ENCODE measurements around the gene FLT4.
A peak's percentile ranks its signal among the peaks of the same experiment; 100 is the strongest.

The FLT4 gene

DNA sequence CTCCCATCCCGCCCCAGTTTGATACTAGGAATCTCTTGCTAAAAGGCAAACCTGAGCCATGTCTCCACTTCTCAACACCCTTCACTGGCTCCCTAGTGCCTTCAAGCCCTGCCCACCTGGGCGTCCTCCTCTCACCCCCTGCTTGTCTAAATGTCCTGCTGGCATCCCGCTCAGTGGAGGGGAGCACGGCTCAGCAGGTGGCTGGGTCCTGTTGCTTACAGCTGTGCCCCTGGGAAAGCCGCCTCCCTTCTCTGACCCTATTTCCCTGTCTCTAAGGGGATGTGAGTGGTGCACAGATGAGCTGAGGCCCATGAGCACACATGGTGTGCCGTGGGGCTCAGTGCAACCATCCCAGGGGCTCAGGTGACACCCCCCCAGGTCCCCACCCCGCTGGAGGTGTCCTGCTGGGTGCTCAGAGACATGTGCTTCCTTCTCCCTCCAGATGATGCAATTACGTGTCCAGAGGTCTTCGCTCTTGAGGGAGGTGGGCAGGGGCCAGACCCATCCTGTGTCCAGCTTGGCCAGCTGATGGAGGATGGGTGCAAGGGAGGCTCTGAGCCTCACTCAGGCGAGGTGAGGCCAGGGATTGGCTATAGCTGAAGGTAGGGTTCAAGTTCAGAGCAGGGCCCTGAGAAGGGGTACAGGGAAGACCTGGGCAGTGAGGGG lies 24.1 kb downstream of the FLT4 start:
- DNase-seq, result no peak

DNA sequence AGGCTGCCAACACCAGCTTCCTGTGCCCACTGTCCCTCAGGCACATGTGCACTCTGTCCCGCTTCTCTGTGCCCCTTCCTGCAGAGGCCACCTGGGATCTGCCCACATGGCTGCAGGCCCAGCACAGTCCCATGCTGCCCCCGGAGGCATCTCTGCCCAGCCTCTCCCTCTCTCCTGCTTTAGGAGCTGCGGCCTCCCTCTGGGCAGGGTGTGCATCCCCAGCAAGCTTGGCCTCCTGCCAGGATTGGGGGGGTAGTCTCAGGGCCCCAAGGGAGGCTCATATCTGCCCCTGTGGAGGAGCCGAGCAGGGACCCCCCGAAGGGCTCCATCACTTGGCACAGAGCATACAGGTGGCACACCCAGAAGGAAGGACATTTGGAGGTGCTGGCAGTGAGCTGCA lies 24.8 kb downstream of the FLT4 start:
- DNase-seq, result no peak

DNA sequence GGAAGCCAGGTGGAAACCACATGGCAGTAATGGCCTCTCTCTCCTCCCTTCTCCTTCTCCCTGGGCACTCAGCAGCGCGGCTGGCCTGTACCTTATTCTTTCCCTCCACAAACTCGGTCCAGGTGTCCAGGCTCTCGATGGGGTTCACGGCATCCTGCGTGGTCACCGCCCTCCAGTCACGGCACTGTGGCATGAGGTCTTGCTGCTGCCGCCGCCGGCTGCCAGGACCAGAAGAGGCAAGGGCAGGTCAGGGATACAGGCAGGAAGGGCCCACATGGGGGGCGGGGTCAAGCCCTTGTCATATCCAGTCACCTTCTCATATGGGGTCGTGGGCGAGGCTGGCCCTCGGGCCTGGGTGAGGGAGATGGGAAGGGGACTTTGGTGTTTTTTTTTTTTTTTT lies 25.6 kb downstream of the FLT4 start:
- no peak for DNase-seq

DNA sequence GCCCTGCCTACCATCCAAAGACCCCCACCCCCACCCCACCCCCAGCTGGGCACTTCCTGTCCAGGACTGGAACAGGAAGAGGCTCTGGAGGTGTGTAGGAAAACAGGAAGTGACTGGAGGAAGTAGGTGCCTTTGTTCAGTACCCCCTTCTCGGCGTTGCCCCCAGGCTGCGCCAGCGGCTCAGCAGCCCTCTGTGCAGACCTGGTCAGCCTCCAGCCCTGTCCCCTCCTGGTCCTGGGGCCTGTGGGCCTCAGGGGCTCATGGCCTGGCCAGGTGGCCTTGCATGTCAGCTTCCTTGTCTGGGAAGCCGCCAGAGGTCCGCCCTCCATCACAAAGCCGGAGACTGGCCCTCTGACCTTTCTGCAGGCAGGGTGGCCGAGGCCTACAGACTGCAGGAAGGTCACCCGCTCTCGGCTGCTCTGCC lies 26.0 kb downstream of the FLT4 start:
- no peak for DNase-seq

DNA sequence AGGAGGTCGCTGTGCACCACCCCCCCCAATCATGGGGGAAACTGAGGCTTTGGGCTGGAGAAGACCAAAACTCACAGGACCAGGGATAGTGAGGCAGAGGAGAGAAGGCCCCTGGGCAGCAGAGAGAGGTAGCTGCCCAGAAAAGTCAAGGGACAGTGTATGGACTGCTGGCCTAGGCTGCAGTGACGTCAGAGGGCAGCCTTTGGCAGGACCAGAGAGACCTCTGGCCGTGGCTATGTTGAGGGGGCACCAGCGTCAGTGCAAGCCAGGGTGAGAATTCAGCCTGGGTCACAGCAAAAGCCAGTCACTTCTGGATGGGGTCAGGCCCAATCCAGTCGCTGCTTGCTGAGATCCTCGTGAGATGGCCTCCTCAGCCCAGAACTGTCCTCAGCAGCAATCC lies 26.5 kb downstream of the FLT4 start:
- no peak for DNase-seq

DNA sequence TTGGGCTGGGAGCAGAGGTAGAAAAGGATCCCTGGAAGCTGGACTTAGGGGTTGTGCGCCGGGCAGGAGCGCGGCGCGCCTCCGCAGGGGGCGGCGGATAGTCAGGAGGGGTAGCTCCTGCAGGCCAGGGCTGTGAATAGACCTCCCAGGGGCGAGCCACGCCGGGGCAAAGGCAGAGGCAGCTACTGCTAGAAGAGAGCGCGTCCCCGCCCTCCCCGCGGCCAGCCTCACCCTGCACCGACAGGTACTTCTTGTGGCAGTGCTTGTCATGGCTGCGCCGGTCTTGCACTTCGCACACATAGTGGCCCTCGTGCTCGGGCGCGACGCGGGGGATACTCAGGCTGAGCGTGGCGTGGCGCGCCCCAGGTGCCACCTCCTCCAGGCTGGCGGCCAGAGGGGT lies 28.1 kb downstream of the FLT4 start:
- DNase-seq, result no peak

DNA sequence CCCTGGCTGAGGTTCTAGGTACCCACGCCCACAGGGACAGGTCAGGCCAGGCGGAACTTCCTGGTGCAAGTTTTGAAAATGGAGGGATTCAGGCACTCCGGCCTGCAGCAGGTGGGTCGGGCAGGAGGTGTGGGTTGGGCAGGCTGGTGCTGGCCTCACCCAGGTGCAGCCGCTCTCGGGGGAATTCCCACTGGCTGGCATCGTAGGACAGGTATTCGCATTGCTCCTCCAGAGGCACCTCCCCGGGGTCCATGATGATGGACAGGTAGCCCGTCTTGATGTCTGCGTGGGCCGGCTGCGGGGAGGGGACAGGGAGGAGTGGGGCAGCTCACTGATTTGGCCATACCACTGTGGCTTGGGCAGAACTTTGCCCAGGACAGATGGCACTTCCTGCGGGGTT lies 29.4 kb downstream of the FLT4 start:
- no peak for DNase-seq

DNA sequence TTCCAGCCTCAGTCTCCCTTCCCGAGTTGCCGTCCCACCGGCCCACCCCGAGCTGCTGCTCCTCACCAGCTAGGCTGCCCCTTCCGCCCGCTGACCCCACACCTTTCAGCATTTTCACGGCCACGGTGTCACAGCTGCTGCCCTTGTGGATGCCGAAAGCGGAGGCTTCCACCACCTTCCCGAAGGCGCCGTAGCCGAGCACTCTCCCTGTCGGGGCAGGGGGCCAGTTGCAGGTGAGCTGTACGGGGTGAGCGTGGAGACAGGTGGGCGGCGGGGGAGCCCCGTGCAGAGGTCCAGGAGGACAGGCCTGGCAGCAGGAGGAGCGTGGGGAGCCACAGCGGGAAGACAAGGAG lies 29.9 kb downstream of the FLT4 start:
- no peak for DNase-seq

DNA sequence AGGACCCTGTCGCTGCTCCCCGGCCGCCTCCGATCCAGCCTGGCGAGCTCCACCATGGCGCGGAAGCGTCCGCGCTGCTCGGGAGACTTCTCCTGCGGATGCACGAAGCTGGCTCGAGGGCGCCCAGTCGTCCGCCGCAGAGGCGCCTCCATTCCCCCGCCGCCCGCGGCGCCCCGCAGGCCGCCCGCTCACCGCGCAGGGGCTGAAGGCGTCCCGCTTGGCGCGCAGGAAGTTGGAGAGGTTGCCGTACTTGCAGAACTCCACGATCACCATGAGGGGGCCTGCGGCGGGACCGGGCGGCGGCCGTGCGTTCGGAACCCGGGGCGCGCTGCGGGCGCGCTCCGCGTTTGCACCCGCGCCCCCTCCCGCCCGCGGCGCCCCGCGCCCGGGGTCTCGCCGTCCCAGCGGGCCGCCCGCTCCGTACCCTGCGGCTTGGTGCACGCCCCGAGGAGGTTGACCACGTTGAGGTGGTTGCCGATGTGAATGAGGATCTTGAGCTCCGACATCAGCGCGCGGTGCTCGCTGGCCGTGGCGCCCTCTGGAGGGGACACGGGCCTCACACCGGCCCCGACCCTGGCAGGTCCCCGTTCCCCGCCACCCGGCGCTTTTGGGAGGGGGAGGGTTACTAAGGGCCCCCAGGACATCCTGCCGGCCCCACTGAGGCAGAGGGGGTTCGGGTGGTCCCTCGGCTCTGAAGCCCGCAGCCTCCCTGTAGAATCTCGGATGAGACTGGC lies 30.4 kb downstream of the FLT4 start:
- DNase-seq, result peak; percentile 59

DNA sequence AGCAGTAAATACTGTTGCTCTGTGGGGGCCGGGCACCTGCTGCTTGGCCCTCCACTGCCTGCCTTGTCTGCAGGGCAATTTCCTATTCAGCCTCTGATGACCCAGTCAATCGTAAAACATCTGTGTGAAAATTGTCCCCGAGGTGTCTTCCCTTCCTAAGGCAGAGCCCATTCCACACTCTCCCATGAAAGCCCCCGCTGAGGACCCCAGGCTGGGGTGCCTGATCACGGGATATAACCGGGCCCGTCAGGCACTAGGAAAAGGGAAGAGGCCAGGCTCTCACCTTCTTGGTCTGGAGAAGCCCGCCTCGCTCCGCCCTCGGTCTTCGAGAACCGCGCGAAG lies 30.9 kb downstream of the FLT4 start:
- no peak for DNase-seq

DNA sequence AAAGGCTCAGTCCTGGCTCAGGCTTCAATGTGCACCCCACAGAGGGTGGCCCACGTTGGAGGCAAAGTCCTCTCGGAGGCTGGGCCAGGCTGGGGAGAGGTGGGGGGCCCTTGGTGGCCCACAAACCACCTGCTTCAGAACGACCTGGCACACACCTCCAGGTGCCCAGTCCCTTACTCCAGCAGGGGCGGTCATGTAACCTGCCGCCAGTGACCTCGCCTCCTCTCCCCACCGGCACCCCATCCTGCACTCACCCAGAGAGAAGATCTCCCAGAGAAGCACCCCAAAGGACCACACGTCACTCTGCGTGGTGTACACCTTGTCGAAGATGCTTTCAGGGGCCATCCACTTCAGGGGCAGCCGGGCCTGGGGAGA lies 35.6 kb downstream of the FLT4 start:
- DNase-seq, result no peak

DNA sequence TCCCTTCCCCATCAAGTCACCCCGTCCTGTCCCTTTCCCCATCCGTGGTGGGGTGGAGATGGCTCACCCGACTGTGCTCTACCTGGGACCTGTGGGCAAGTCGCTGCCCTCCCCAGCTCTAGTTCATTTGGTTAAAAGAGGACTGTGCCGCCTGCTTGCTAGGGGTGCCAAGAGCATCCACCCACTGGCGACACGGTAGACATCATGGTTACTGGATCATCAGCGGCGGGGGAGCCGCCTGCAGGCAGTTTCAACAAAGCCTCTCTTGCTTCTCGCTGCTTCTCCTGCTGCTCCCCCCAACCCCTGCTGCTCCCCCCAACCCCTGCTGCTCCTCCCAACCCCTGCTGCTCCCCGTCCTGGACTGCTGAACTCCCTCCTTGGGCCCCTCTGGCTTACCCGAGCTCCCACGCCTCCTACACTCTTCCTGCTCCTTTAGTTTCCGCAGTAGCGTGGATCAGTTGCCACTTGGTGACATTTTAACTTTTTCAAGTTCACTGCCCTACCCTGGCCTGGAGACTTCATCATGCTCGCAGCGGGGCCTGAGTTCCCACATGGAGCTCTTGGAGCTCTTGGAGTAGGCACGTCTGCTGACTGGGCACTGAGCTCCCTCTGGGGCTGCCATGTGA lies 36.1 kb downstream of the FLT4 start:
- no peak for DNase-seq

DNA sequence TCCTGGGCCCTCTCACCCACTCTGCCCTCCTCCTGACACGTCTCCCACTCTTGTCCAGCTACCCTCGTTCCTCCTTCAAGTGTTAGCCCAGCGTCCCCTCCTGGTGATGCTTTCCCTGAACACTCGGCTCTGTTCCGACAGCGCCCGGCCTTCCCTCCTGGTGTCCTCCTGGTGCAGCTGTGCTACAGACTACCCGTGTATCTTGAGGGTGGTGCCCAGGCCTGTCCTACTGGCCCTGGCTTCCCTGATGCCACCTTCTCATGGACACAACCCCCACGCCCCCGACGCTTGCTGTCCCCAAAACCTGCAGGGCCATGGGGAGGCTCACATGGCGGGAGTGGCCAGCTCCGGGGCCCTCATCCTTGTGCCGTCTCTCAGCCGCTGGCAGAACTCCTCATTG lies 36.7 kb downstream of the FLT4 start:
- DNase-seq, result no peak

DNA sequence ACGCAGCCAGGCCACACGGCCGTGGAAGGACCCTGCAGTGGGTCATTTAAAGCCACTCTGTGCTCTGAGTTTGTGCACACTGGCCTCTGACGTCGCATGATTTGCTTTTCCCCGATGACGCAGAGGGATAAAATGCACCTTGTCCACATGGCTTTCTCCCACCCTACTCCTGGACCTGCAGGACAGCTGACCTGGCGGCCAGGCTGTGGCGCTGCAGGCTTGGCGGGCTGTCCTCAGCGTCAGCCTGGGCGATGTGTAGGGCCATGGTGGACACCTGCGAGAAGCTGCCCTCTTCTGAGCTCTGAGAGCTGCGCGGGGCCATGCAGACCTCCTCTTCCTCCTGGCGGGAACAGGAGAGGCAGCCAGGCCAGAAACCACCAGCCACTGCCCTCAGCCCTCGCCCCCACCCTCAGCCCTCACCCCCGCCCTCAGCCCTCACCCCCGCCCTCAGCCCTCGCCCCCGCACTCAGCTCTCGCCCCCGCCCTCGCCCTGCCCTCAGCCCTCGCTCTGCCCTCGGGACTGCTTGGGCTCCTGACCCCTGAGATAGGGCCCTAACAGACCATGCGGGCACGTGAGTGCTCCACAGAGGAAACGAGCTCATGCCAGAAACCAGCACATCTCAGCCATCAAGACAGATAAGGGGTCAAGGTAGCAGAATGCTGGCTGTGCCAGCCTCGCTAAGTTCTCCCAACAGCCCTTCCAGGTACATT lies 38.1 kb downstream of the FLT4 start:
- no peak for DNase-seq

DNA sequence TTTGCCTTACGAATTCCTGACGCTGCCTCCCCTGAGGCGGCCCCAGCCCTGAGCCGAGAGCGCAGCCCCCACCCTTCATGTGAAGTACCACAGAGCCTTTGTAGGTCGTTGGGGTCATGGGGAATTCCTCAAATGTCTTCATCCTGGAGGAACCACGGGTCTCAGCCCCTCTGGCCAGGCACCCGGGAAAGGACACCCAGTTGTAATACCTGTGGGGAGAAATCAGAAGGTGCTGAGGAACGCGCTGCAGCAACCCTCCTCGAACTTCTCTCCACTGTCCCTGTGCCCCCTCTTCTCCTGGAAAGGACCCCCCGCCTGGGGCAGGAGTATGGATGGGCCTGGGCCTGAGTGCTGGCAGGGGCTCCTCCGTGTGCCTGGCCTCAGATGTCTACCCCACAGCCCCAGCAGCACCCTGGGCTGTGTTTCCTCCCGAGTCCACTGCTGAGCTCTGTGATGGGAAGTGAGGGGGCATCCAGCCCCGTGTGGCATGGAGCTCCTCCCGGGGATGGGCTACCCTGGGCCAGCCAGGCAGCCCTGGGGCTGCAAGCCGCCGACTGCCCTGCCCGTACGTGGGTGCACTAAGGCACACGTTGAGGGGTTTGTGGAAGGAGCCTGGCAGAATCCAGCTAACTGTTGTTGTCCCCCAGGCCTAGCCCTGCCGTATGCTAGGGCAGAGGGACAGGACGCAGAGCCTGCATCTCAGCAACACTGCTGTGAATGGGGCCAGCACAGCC lies 39.4 kb downstream of the FLT4 start:
- DNase-seq, result no peak

DNA sequence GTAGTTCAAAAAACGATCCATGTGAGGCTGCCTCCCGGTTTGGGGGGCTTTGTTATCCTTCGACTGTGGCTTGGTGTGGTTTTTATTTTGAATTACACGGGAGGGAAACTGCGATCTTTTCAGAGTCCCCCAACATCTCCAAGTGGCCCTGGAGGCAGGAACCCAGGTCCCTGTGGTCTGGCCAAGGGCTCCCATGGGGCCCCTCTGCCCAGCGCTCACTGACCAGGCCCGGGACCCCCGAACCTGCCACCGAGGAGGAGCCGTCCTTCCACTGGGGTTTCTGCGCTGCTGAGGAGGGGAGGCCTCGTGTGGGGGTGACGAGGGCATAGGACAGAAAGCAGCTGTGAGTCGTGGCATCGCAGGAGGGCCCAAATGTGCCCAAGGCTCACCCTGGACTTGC lies 40.0 kb downstream of the FLT4 start:
- DNase-seq, result no peak

DNA sequence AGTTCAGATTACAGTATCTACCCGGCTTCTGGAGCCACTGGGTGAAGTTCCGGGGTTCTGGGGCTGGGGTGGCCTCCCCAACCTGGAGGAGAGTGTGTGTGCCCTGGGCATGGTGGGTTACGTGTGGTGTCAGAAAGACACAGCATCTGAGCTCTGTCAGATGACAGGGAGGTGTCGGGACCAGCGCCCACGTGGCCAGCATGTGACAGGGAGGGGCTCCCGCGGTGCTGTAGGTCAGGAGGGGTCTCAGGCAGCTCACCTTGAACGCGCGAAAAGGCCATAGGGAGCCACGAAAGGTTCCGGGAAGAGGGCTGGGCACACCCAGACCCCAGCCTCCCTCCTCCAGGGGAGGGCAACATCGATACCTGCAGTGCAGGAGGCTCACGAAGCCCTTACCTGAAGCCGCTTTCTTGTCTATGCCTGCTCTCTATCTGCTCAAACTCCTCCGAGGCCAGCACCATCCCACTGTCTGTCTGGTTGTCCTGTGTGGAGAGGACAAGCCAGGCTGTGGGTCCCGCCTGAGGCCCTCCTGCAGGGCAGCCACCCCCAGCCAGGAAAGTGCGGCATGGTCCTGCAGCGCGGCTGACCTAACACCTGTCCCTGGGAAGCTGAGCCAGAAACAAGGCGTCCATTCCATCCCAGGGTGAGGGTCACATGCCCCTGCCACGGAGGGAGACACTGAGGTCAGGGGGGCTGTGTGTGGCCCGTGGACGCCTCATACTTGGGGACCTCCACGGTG lies 40.7 kb downstream of the FLT4 start:
- DNase-seq, result no peak

DNA sequence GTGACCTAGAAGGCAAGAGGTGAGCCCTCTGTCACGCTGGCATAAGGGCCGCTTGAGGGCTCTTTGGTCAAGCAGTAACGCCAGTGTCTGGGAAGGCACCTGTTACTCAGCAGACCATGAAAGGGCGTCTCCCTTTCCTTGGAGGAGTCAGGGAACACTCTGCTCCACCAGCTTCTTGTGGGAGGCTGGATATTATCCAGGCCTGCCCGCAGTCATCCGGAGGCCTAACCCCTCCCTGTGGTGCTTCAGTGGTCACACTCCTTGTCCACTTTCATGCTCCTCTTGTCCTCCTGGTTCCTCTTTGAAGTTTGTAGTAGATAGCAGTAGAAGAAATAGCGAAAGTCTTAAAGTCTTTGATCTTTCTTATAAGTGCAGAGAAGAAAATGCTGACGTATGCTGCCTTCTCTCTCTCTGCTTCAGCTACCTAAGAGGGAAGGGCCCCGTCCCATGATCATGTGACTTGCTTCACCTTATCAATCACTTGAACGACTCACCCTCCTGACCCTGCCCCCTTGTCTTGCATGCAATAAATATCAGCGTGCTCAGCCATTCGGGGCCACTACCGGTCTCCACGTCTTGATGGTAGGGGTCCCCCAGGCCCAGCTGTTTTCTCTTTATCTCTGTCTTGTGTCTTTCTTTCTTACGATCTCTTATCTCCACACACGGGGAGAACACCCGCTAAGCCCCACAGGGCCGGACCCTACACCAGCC lies 41.4 kb downstream of the FLT4 start:
- no peak for DNase-seq

DNA sequence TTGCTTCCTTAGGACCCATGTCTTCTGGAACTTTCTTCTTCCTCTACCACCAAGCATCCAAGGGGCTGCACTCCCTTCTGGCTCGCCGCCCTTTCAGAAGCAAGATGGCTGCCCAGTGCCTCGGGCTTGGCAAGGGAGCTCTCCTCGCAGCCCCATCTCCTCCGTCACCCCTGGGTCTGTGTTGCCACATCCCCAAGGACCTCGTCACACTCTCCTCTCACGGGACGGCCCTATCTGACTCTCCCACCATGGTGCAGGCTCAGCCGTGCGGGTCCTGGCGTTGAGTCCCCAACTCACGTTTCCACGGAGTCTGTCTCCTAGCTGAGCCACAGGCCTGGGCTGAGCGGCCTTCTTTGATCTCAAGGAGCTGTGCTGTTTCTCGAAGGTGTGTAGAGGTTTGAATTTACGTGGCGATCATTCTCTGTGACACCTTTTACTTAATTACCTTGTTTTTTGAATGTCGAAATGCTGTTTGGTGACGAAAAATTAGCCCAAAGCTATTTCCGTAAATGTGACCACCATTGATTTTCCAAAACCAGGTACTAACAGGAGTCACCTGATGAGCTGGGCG lies 43.1 kb downstream of the FLT4 start:
- DNase-seq, result no peak

DNA sequence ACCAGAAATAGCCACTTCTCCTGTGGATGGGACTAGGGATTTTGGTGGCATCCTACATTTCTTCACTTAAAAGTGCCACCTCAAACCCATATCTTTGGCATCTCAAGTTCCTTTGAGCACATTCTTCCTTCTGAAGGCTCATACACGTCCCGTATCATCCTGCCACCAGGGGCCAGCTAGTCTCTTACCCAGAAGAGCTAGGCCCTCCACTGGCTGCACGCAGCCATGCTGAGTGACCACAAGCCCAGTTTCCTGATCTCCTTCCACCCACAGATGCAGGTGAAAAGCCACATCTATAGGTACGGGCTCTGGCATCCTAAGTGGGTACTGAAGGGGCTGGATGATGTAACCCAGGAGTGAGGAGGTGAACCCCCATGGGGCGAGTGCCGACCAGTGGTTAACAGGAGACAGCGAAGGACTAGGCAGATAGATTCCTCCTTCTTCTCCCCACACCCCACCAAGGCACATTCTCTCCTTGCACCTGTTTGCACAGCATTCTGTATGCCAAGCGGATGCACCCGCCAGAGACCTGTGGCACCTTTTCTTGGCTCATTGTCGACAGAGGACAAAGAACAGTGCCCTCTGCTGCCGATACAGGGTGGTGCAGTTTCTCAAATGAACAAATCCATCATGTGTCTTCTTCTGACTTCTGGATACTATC lies 43.7 kb downstream of the FLT4 start:
- peak; percentile 50 for DNase-seq

DNA sequence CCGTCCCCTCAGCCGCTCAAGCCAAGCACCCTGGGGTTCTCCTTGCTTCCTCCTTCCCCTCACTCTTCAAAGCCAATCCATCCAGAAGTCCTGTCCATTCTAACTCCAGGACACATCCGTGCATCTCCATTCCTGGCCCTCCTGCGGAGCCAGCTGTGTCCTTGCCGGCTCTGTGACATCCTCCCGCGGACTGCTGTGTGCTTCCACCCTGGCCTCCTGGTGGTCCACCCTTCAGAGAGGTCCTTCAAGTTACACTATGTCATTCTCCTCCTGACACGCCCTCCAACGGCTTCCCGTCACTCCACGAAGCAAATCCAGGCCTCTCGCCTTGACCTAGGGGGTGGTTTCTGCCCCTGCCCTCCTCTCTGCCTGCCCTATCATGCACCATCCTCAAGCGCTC lies 45.1 kb downstream of the FLT4 start:
- DNase-seq, result no peak
